ENCODE data around the gene PDLIM1.

PDLIM1 gene

GRCh38 chr10:95187617-95188016, 103.2 kb downstream of the PDLIM1 start:
- no peak overlapping the region for H3K4me3 ChIP-seq (ENCODE audit: low read depth in 1 of 2, low read length in 2 of 2)
- no peaks in the 10 kb centered on the region for H3K27me3 ChIP-seq (ENCODE audit: low read depth, low read length)
- peaks cover 0 to 5% of the 10 kb centered on the region in 2 donors for H3K4me1 ChIP-seq (ENCODE audit: control insufficient read depth in 1 of 2, insufficient read depth in 2 of 2, low read length in 2 of 2)

More at GRCh38 chr10:95187617-95188016, 103.2 kb downstream of the PDLIM1 start:
- Histone ChIP-seq H3K27ac (ENCODE audit: low read length) (no peak overlapping the region), H3K9me3 (ENCODE audit: control insufficient read depth in 1 of 2, low read length in 2 of 2) (no peaks in the 10 kb centered on the region), H3K36me3 (ENCODE audit: control insufficient read depth in 1 of 2, insufficient read depth in 2 of 2, low read length in 2 of 2) (no peaks in the 10 kb centered on the region)

Measured in muscle layer of duodenum (tissue), 2 donors.